ENCODE results near the gene ODF2. TPM values are rescaled to one million over a fixed set of nuclear protein-coding genes. Genes with fewer than 3 reads are reported as not detected.

The ODF2 gene
- total and polyA plus RNA-seq, 4 donors = 13.4 to 34.4 (median 26.3) TPM

GRCh38 chr9:128540634-128541360, 85.0 kb downstream of the ODF2 start:
- Histone ChIP-seq H3K36me3 (ENCODE audit: control insufficient read depth in 4 of 4, insufficient read depth in 4 of 4, low read length in 4 of 4) (peaks cover 5 to 38% (median 25%) of the 10 kb centered on the region in 4 donors), H3K4me3 (no peak overlapping the region), H3K27me3 (ENCODE audit: control insufficient read depth in 3 of 3, insufficient read depth in 3 of 3, low read length in 2 of 3) (no peaks in the 10 kb centered on the region), H3K9me3 (ENCODE audit: control insufficient read depth in 4 of 4, insufficient read depth in 3 of 4, low read length in 3 of 4) (no peaks in the 10 kb centered on the region), H3K4me1 (ENCODE audit: control insufficient read depth in 5 of 5, insufficient read depth in 5 of 5, low read length in 5 of 5) (no peaks in the 10 kb centered on the region), H3K9ac (ENCODE audit: insufficient read depth in 1 of 2, low read length in 2 of 2) (no peak overlapping the region), H3K27ac (ENCODE audit: low read depth in 1 of 2, low read length in 1 of 2) (no peak overlapping the region)
- WGBS, 2 donors = 33 to 66% methylated on average over 3 of the region's 3 CpGs
- DNase-seq (no peak), ATAC-seq (ENCODE audit: insufficient read depth, low FRiP score) (no peak)
- TF ChIP-seq CTCF (IDR thresholded peaks at IDR 0.05; ENCODE audit: control extremely low read depth, extremely low read depth) = no peak

- peaks cover 0 to 14% (median 2%) of the 10 kb centered on the region in 5 donors for H3K4me1 ChIP-seq (ENCODE audit: control insufficient read depth in 5 of 5, insufficient read depth in 5 of 5, low read length in 5 of 5)
- H3K27me3 ChIP-seq (ENCODE audit: control insufficient read depth in 3 of 3, insufficient read depth in 3 of 3, low read length in 2 of 3) = no peaks in the 10 kb centered on the region
- TF ChIP-seq CTCF (IDR thresholded peaks at IDR 0.05; ENCODE audit: control extremely low read depth, extremely low read depth) = no peak
- H3K36me3 ChIP-seq (ENCODE audit: control insufficient read depth in 4 of 4, insufficient read depth in 4 of 4, low read length in 4 of 4) = peaks cover 0 to 6% (median 2%) of the 10 kb centered on the region in 4 donors
- H3K4me3 ChIP-seq = no peak overlapping the region
- ATAC-seq (ENCODE audit: insufficient read depth, low FRiP score) (no peak), DNase-seq (no peak)
- WGBS, 2 donors = 70 to 84% methylated on average over 3 of the region's 3 CpGs
- no peaks in the 10 kb centered on the region for H3K9me3 ChIP-seq (ENCODE audit: control insufficient read depth in 4 of 4, insufficient read depth in 3 of 4, low read length in 3 of 4)
- no peak overlapping the region for H3K27ac ChIP-seq (ENCODE audit: low read depth in 1 of 2, low read length in 1 of 2)
- H3K9ac ChIP-seq (ENCODE audit: insufficient read depth in 1 of 2, low read length in 2 of 2) = no peak overlapping the region
These were observed 90.7 kb downstream of the ODF2 start for GRCh38 chr9:128546504-128546903.

- no peak for DNase-seq
These were observed 93.1 kb downstream of the ODF2 start for GRCh38 chr9:128548876-128549275.

More at GRCh38 chr9:128548876-128549275, 93.1 kb downstream of the ODF2 start:
- Histone ChIP-seq H3K27ac (ENCODE audit: low read depth in 1 of 2, low read length in 1 of 2) (no peak overlapping the region), H3K9me3 (ENCODE audit: control insufficient read depth in 4 of 4, insufficient read depth in 3 of 4, low read length in 3 of 4) (no peaks in the 10 kb centered on the region), H3K4me1 (ENCODE audit: control insufficient read depth in 5 of 5, insufficient read depth in 5 of 5, low read length in 5 of 5) (peaks cover 0 to 24% (median 3%) of the 10 kb centered on the region in 5 donors), H3K27me3 (ENCODE audit: control insufficient read depth in 3 of 3, insufficient read depth in 3 of 3, low read length in 2 of 3) (no peaks in the 10 kb centered on the region), H3K9ac (ENCODE audit: insufficient read depth in 1 of 2, low read length in 2 of 2) (no peak overlapping the region), H3K4me3 (no peak overlapping the region), H3K36me3 (ENCODE audit: control insufficient read depth in 4 of 4, insufficient read depth in 4 of 4, low read length in 4 of 4) (no peaks in the 10 kb centered on the region)
- TF ChIP-seq CTCF (IDR thresholded peaks at IDR 0.05; ENCODE audit: control extremely low read depth, extremely low read depth) = no peak
- ATAC-seq (ENCODE audit: insufficient read depth, low FRiP score) = no peak
- WGBS, 2 donors = 95 to 96% methylated on average over 7 of the region's 7 CpGs
